Heart left ventricle (tissue), 16 donors: ENCODE data around the gene CEP63. TPM values are rescaled to one million over a fixed set of nuclear protein-coding genes. Genes with fewer than 3 reads are reported as not detected.
"Not testable (repeated sequence)": the region's sequence is repeated elsewhere in the genome, so short reads cannot be mapped to it uniquely, and the experiment has no call there.

Source experiments
- ATAC-seq, 4 donors: fragments of 200-7000 bp; cut with Tn5 transposase; one replicate each; pipeline ENCODE4 v1.9.1; 2020 to 2022; ENCODE audit warnings: moderate library complexity in 4 of 4, mild to moderate bottlenecking in 3 of 4, moderate number of reproducible peaks in 1 of 4
- DNase-seq, 5 donors: peaks; one replicate each; pipeline ENCODE4 v3.0.0-alpha.2; 2020
- H3K27ac ChIP-seq, 12 donors: fragments of 200-600 bp; sonication (generic) in 4 of 12; one replicate each; pipeline versions ENCODE4 v1.5.0 to v1.8.0; 2016 to 2022; ENCODE audit warnings: mild to moderate bottlenecking in 2 of 12
- H3K27me3 ChIP-seq, 9 donors: fragments of 200-600 bp; sonication (generic) in 2 of 9; one replicate each; pipeline versions ENCODE4 v1.5.1 to v1.8.0; 2016 to 2022; ENCODE audit warnings: mild to moderate bottlenecking in 3 of 9
- H3K36me3 ChIP-seq, 9 donors: fragments of 200-600 bp; sonication (generic) in 2 of 9; one replicate each; pipeline versions ENCODE4 v1.5.0 to v1.8.0; 2018 to 2022; ENCODE audit warnings: mild to moderate bottlenecking in 2 of 9
- H3K4me1 ChIP-seq, 12 donors: fragments of 200-600 bp; sonication (generic) in 4 of 12; one replicate each; pipeline versions ENCODE4 v1.5.0 to v1.8.0; 2016 to 2022; ENCODE audit warnings: mild to moderate bottlenecking in 3 of 12
- H3K4me3 ChIP-seq, 12 donors: fragments of 200-600 bp; sonication (generic) in 4 of 12; one replicate each; pipeline versions ENCODE4 v1.5.0 to v1.8.0; 2017 to 2022; ENCODE audit warnings: mild to moderate bottlenecking in 9 of 12, moderate library complexity in 4 of 12
- H3K9me3 ChIP-seq, 12 donors: fragments of 200-600 bp; sonication (generic) in 4 of 12; one replicate each; pipeline versions ENCODE4 v1.5.0 to v1.8.0; 2016 to 2022; ENCODE audit warnings: mild to moderate bottlenecking in 1 of 12
- POLR2A ChIP-seq, 2 donors: fragments of 450-650 bp; IDR thresholded peaks; one replicate each; pipeline ENCODE4 v1.6.1; 2017; ENCODE audit warnings: antibody characterized with exemption in 2 of 2, mild to moderate bottlenecking in 2 of 2, moderate library complexity in 2 of 2
- WGBS, 4 donors: extraction: QIAGEN DNeasy Blood & Tissue Kit in 2 of 4; methylation state at CpG; one replicate each; pipeline versions ENCODE4 v1.1.5 to v1.1.7; 2013 to 2018; 5-methylcytosine and 5-hydroxymethylcytosine counted together
- intact Hi-C, 10 donors: fragments of 100-400 bp; cut with DNase I; formaldehyde crosslinking; loops; one replicate each; pipeline versions ENCODE4 v1.11.1 to v1.14.2; 2022
- polyA plus RNA-seq, 2 donors: library from polyadenylated mRNA; stranded (reverse); fragments of 200-250 nt; gene quantifications; one replicate each; pipeline ENCODE4 v1.2.3, GENCODE V29; 2013
- total RNA-seq, 9 donors: library from RNA; depleted of rRNA in 2 of 9; stranded (reverse); fragments of >200 nt in 2 of 9; fragmentation: NEBNext Ultra II Directional in 3 of 9; extraction: Animal tissue kit (Norgen Biotek cat#: 25700) in 3 of 9; gene quantifications; one replicate each; pipeline versions ENCODE4 v1.1.0 to v1.2.4, GENCODE V29; 2016 to 2023
- TF ChIP-seq, protein P1 (sequence below), 12 donors: fragments of 200-600 bp; sonication (generic) in 4 of 12; IDR thresholded peaks; one replicate each; pipeline versions ENCODE4 v1.5.0 to v1.8.0; 2018 to 2022; ENCODE audit warnings: antibody characterized with exemption in 12 of 12, mild to moderate bottlenecking in 5 of 12
- donor health status: ischemic (EF 13 %, LVEDD 7.1; RV severe dilation, severe dysfunction).
- donor health status: healthy with polysubstance abuse.
- donor health status: DM: no; HTN: yes; CAD: no.
- donor health status: DM: no; HTN: no; CAD: no.
- donor health status: ischemic (EF 25% LVEDD 6.9; RV normal size, moderate dysfunction).
- donor health status: ischemic (EF 25% LVEDD 5.7; RV mildly dilated, moderate dysfunction).
- donor health status: healthy.
- donor health status: DM: yes; HTN: yes; CAD: no.
- donor health status: ischemic (EF 35%, LVEDD 5.7; RV mildly dilated, moderate dysfunction).
- donor health status: nonischemic (EF 11% LVEDD 7.7; RV severe dilation, severe dysfunction).
- donor health status: DM: yes; HTN: yes; CAD: no.
- donor health status: PGD.
- donor health status: ischemic (EF 29% LVEDD 5.4; RV normal size, mild dysfunction).
- donor health status: nonischemic (EF 23%, LVEDD 6.1; RV moderate dilation, normal function).

Gene CEP63
- total and polyA plus RNA-seq, 11 donors, result 19.1 to 35.3 (median 29.5) TPM

GRCh38 chr3:134563601-134564000 is 77.7 kb downstream of the CEP63 start:
- DNase-seq (no peak), ATAC-seq (no peak)
- 97 to 99% (median 99%) methylated on average over 6 of the region's 6 CpGs for WGBS, 4 donors
- intact Hi-C loops, result no loop called here
- Histone ChIP-seq H3K9me3 (no peaks in the 10 kb centered on the region), H3K4me1 (peaks cover 0 to 10% (median 0%) of the 10 kb centered on the region in 12 donors), H3K27me3 (no peaks in the 10 kb centered on the region), H3K36me3 (peaks cover 0 to 48% (median 14%) of the 10 kb centered on the region in 9 donors), H3K4me3 (no peak overlapping the region), H3K27ac (no peak overlapping the region)
- TF ChIP-seq POLR2A (IDR thresholded peaks at IDR 0.05), result no peak
- TF ChIP-seq, protein P1, sequence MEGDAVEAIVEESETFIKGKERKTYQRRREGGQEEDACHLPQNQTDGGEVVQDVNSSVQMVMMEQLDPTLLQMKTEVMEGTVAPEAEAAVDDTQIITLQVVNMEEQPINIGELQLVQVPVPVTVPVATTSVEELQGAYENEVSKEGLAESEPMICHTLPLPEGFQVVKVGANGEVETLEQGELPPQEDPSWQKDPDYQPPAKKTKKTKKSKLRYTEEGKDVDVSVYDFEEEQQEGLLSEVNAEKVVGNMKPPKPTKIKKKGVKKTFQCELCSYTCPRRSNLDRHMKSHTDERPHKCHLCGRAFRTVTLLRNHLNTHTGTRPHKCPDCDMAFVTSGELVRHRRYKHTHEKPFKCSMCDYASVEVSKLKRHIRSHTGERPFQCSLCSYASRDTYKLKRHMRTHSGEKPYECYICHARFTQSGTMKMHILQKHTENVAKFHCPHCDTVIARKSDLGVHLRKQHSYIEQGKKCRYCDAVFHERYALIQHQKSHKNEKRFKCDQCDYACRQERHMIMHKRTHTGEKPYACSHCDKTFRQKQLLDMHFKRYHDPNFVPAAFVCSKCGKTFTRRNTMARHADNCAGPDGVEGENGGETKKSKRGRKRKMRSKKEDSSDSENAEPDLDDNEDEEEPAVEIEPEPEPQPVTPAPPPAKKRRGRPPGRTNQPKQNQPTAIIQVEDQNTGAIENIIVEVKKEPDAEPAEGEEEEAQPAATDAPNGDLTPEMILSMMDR (IDR thresholded peaks at IDR 0.05), result no peak

- Histone ChIP-seq H3K4me1 (peaks cover 0 to 10% (median 0%) of the 10 kb centered on the region in 12 donors), H3K27me3 (no peaks in the 10 kb centered on the region), H3K4me3 (no peak overlapping the region), H3K27ac (no peak overlapping the region), H3K36me3 (peaks cover 0 to 34% (median 4%) of the 10 kb centered on the region in 9 donors), H3K9me3 (peaks cover 0 to 5% (median 0%) of the 10 kb centered on the region in 12 donors)
- 88 to 98% (median 92%) methylated on average over 2 of the region's 2 CpGs for WGBS, 4 donors
- DNase-seq, result no peak
- ATAC-seq, result no peak
- TF ChIP-seq, protein P1 (IDR thresholded peaks at IDR 0.05), result no peak
- no peak for TF ChIP-seq POLR2A (IDR thresholded peaks at IDR 0.05)
- intact Hi-C loops, result no loop called here
Observed at GRCh38 chr3:134564991-134565390, 79.1 kb downstream of the CEP63 start.

- no peak for ATAC-seq
- no peak for TF ChIP-seq POLR2A (IDR thresholded peaks at IDR 0.05)
- TF ChIP-seq, protein P1 (IDR thresholded peaks at IDR 0.05), result no peak
- WGBS, 4 donors, result 59 to 82% (median 70%) methylated on average over 4 of the region's 4 CpGs
- Histone ChIP-seq H3K27me3 (no peaks in the 10 kb centered on the region), H3K27ac (no peak overlapping the region), H3K4me1 (peaks cover 0 to 3% (median 0%) of the 10 kb centered on the region in 12 donors), H3K9me3 (peaks cover 0 to 11% (median 0%) of the 10 kb centered on the region in 12 donors), H3K4me3 (no peak overlapping the region), H3K36me3 (peaks cover 0 to 11% (median 0%) of the 10 kb centered on the region in 9 donors)
- intact Hi-C loops, result no loop called here
- DNase-seq, result no peak
Observed at GRCh38 chr3:134567605-134568004, 81.7 kb downstream of the CEP63 start.

GRCh38 chr3:134568790-134569189 is 82.9 kb downstream of the CEP63 start:
- Histone ChIP-seq H3K27ac (no peak overlapping the region), H3K27me3 (no peaks in the 10 kb centered on the region), H3K36me3 (peaks cover 0 to 2% (median 0%) of the 10 kb centered on the region in 9 donors), H3K9me3 (peaks cover 0 to 21% (median 0%) of the 10 kb centered on the region in 12 donors), H3K4me3 (no peak overlapping the region), H3K4me1 (no peaks in the 10 kb centered on the region)
- 80 to 97% (median 83%) methylated on average over 6 of the region's 6 CpGs for WGBS, 4 donors
- intact Hi-C loops, result no loop called here
- TF ChIP-seq, protein P1 (IDR thresholded peaks at IDR 0.05), result no peak
- TF ChIP-seq POLR2A (IDR thresholded peaks at IDR 0.05), result no peak
- DNase-seq (no peak), ATAC-seq (no peak)

DNA sequence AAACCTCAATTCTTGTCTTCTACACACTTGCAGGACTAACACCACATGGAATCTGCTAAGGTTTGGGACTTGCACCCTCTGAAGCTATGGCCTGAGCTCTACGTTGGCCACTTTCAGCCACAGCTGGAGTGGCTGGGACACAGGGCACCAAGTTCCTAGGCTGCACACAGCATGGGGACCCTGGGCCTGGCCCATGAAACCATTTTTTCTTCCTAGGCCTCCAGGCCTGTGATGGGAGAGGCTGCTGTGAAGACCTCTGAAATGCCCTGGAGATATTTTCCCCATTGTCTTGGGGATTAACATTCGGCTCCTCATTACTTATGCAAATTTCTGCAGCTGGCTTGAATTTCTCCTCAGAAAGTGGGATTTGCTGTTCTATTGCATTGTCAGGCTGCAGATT is 84.0 kb downstream of the CEP63 start:
- ATAC-seq, DNase-seq, H3K27me3 ChIP-seq, H3K36me3 ChIP-seq, H3K27ac ChIP-seq, H3K4me3 ChIP-seq, H3K4me1 ChIP-seq, intact Hi-C loops: not testable (repeated sequence)
- 84 to 98% (median 95%) methylated on average over 2 of the region's 2 CpGs for WGBS, 4 donors
- peaks cover 0 to 21% (median 0%) of the 10 kb centered on the region in 12 donors for H3K9me3 ChIP-seq
